Measurements from ENCODE around the gene CRY1. TPM values are rescaled to one million over a fixed set of nuclear protein-coding genes. Genes with fewer than 3 reads are reported as not detected.

CRY1 gene
- total and polyA plus RNA-seq, 2 of the 4 experiments (the other 2 are of a cell fraction): 5.9 to 9.9 TPM

GRCh38 chr12:106985479-106985878, 107.9 kb downstream of the CRY1 start:
- no peak for DNase-seq
- Histone ChIP-seq H3K4me3 (ENCODE audit: insufficient read depth, low read depth, low read length) (no peak overlapping the region), H4K8ac (ENCODE audit: low read depth in 2 of 2, low read length in 2 of 2) (no peak overlapping the region), H3K27me3 (ENCODE audit: control insufficient read depth, insufficient read depth, low read length) (no peaks in the 10 kb centered on the region), H3K14ac (replicated peaks; ENCODE audit: low read depth, low read length) (no peak overlapping the region), H3K4me1 (ENCODE audit: control insufficient read depth, insufficient read depth, low read length) (peaks cover 14% of the 10 kb centered on the region), H3K4ac (ENCODE audit: low read depth, low read length) (no peak overlapping the region), H2BK5ac (ENCODE audit: low read depth, low read length, poor library complexity, severe bottlenecking) (no peak overlapping the region), H2BK15ac (ENCODE audit: low read depth, low read length) (no peak overlapping the region), H3K18ac (ENCODE audit: low read depth, low read length) (no peak overlapping the region), H4K91ac (ENCODE audit: insufficient read depth, low read depth, low read length) (no peak overlapping the region), H3K79me1 (ENCODE audit: low read depth in 1 of 2, low read length in 2 of 2) (peaks cover 16 to 28% of the 10 kb centered on the region in 2 experiments), H3K4me2 (ENCODE audit: low read depth, low read length) (no peak overlapping the region), H3K27ac (ENCODE audit: insufficient read depth, low read length) (no peak overlapping the region), H2AK5ac (ENCODE audit: low read depth, low read length) (peak overlapping the region; percentile 23; the same call in 1 of the 2 replicates), H3K9me1 (ENCODE audit: insufficient read depth, low read length) (peaks cover 29% of the 10 kb centered on the region), H3K56ac (ENCODE audit: extremely low read depth, insufficient read depth, low read length) (no peak overlapping the region), H2BK20ac (ENCODE audit: low read depth, low read length) (no peak overlapping the region), H2BK120ac (ENCODE audit: low read depth, low read length) (no peak overlapping the region), H3K23ac (ENCODE audit: low read depth, low read length) (peak overlapping the region; percentile 81; the same call in 1 of the 2 replicates), H2AK9ac (replicated peaks; ENCODE audit: low read depth, low read length, poor library complexity) (no peak overlapping the region), H4K20me1 (ENCODE audit: insufficient read depth, low read length) (0 out of 2 replicates have a peak, but pooled peaks cover 3% of the 10 kb centered on the region), H4K5ac (ENCODE audit: low read depth, low read length) (no peak overlapping the region), H3K9me3 (ENCODE audit: control insufficient read depth, insufficient read depth, low read length) (no peaks in the 10 kb centered on the region), H3K9ac (ENCODE audit: low read depth, low read length) (0 out of 2 replicates have a peak overlapping the region, but pooled peaks have one; percentile 64), H3K36me3 (ENCODE audit: control insufficient read depth, insufficient read depth, low read length) (peaks cover 2% of the 10 kb centered on the region; the same call in 1 of the 2 replicates), H2AFZ (replicated peaks; ENCODE audit: low read length, poor library complexity) (no peak overlapping the region)
- no peak for ATAC-seq (ENCODE audit: low read depth)
- POLR2A ChIA-PET (ENCODE audit: unreplicated experiment): no interaction called here
- WGBS, 2 experiments (ENCODE audit: extremely low coverage in 2 of 2, insufficient read length in 1 of 2): 89% methylated on average over 3 of the region's 5 CpGs; no CpG with 5 or more reads in 1 of the 2 experiments
- CTCF ChIA-PET: no interaction called here
- dilution Hi-C loops (cut with HindIII; ENCODE audit: low sequenced_read_pairs, unreplicated experiment): no loop called here
- in situ Hi-C loops (cut with MboI; ENCODE audit: low sequenced_read_pairs): no loop called here
- intact Hi-C loops (cut with micrococcal nuclease): no loop called here
- TF ChIP-seq NFE2L2 (IDR thresholded peaks at IDR 0.05; ENCODE audit: low read depth, low read length) (no peak), RFX5 (IDR thresholded peaks at IDR 0.05; ENCODE audit: low read depth, low read length) (no peak), RCOR1 (IDR thresholded peaks at IDR 0.05; ENCODE audit: insufficient replicate concordance, low read length) (no peak), CHD1 (IDR thresholded peaks at IDR 0.05; ENCODE audit: low read depth, low read length) (no peak), POLR2A (IDR thresholded peaks at IDR 0.05; ENCODE audit: low read depth, low read length) (no peak), USF2 (IDR thresholded peaks at IDR 0.05; ENCODE audit: low read depth, low read length) (no peak), SMC3 (IDR thresholded peaks at IDR 0.05; ENCODE audit: low read depth, low read length) (no peak), MAZ (IDR thresholded peaks at IDR 0.05; ENCODE audit: borderline replicate concordance, low read depth, low read length) (no peak), BHLHE40 (IDR thresholded peaks at IDR 0.05; ENCODE audit: low read depth, low read length) (no peak), CTCF (conservative IDR thresholded peaks at IDR 0.05; ENCODE audit: low read depth, low read length) (no peak), MAFK (IDR thresholded peaks at IDR 0.05; ENCODE audit: low read depth, low read length) (no peak), CEBPB (IDR thresholded peaks at IDR 0.05; ENCODE audit: low read depth, low read length) (no peak), FOS (IDR thresholded peaks at IDR 0.05; ENCODE audit: low read depth, low read length) (no peak), RAD21 (IDR thresholded peaks at IDR 0.05; ENCODE audit: low read length) (no peak), MXI1 (IDR thresholded peaks at IDR 0.05; ENCODE audit: borderline replicate concordance, low read depth, low read length) (no peak), ELK1 (IDR thresholded peaks at IDR 0.05; ENCODE audit: borderline replicate concordance, low read depth, low read length) (no peak)
- BruUV-seq (replicated peaks): no TSS peak

Measured in IMR-90 (cell line).